H9 (cell line): ENCODE data around the gene MPZL1. TPM values are rescaled to one million over a fixed set of nuclear protein-coding genes. Genes with fewer than 3 reads are reported as not detected.

Experiments used
- DNase-seq: peaks from one replicate; pipeline ENCODE4 v3.0.0-alpha.2; 2017
- H2AFZ ChIP-seq: one replicate; pipeline ENCODE4 v1.6.1; 2013; ENCODE audit warnings: mild to moderate bottlenecking, low read length, control low read depth, moderate library complexity
- H2AK5ac ChIP-seq: 2 replicates; pipeline ENCODE4 v1.6.1; 2013; ENCODE audit warnings: low read length, control low read depth, mixed read lengths; ENCODE audit not compliant: insufficient read length
- H2BK120ac ChIP-seq: one replicate; pipeline ENCODE4 v1.6.1; 2013; ENCODE audit warnings: low read depth, mild to moderate bottlenecking, low read length, control low read depth, inconsistent platforms; ENCODE audit not compliant: poor library complexity, severe bottlenecking
- H2BK12ac ChIP-seq: 2 replicates; pipeline ENCODE4 v1.6.1; 2013; ENCODE audit warnings: low read length, control low read depth, mixed read lengths, low read depth; ENCODE audit not compliant: insufficient read length
- H2BK15ac ChIP-seq: 2 replicates; pipeline ENCODE4 v1.6.1; 2013; ENCODE audit warnings: low read depth, low read length, control low read depth
- H2BK20ac ChIP-seq: one replicate; pipeline ENCODE4 v1.6.1; 2013; ENCODE audit warnings: low read depth, mild to moderate bottlenecking, low read length, control low read depth, inconsistent platforms; ENCODE audit not compliant: poor library complexity, severe bottlenecking
- H2BK5ac ChIP-seq: 2 replicates; pipeline ENCODE4 v1.6.1; 2013; ENCODE audit warnings: low read length, control low read depth, mixed read lengths; ENCODE audit not compliant: insufficient read length
- H3K14ac ChIP-seq: 2 replicates; pipeline ENCODE4 v1.6.1; 2013; ENCODE audit warnings: low read length, control low read depth; ENCODE audit not compliant: insufficient read depth
- H3K18ac ChIP-seq: 2 replicates; pipeline ENCODE4 v1.6.1; 2013; ENCODE audit warnings: low read depth, mild to moderate bottlenecking, mixed read lengths, low read length, control low read depth; ENCODE audit not compliant: insufficient read length
- H3K23ac ChIP-seq: 2 replicates; pipeline ENCODE4 v1.6.1; 2013; ENCODE audit warnings: low read length, control low read depth, mixed read lengths, low read depth; ENCODE audit not compliant: insufficient read length
- H3K23me2 ChIP-seq: 2 replicates; pipeline ENCODE4 v1.6.1; 2013; ENCODE audit warnings: low read depth, mild to moderate bottlenecking, mixed read lengths, low read length, control low read depth; ENCODE audit not compliant: insufficient read length, poor library complexity, severe bottlenecking
- H3K27ac ChIP-seq: 2 replicates; pipeline ENCODE4 v1.5.1; 2013; ENCODE audit warnings: low read length, control low read depth, mixed read lengths, low read depth; ENCODE audit not compliant: insufficient read length
- H3K27me3 ChIP-seq: 2 replicates; pipeline ENCODE4 v1.6.1; 2013; ENCODE audit warnings: low read length, control low read depth, inconsistent platforms; ENCODE audit not compliant: insufficient read depth
- H3K4ac ChIP-seq: 2 replicates; pipeline ENCODE4 v1.6.1; 2013; ENCODE audit warnings: low read depth, mild to moderate bottlenecking, control low read depth, inconsistent platforms, low read length, moderate library complexity
- H3K4me1 ChIP-seq: 2 replicates; pipeline ENCODE4 v1.6.1; 2013; ENCODE audit warnings: low read length, control low read depth, inconsistent platforms; ENCODE audit not compliant: insufficient read depth
- H3K4me2 ChIP-seq: 2 replicates; pipeline ENCODE4 v1.6.1; 2013; ENCODE audit warnings: low read length, control low read depth, mixed read lengths; ENCODE audit not compliant: insufficient read length, insufficient read depth
- H3K56ac ChIP-seq: 2 replicates; pipeline ENCODE4 v1.6.1; 2013; ENCODE audit warnings: low read depth, mild to moderate bottlenecking, mixed read lengths, low read length, control low read depth; ENCODE audit not compliant: insufficient read length
- H3K79me1 ChIP-seq: 2 replicates; pipeline ENCODE4 v1.6.1; 2013; ENCODE audit warnings: low read depth, mild to moderate bottlenecking, moderate library complexity, low read length, control low read depth, inconsistent platforms; ENCODE audit not compliant: insufficient read depth, poor library complexity, severe bottlenecking
- H3K79me2 ChIP-seq: 2 replicates; pipeline ENCODE4 v1.6.1; 2013; ENCODE audit warnings: low read length, control low read depth, inconsistent platforms; ENCODE audit not compliant: insufficient read depth
- H3K9ac ChIP-seq: 2 replicates; pipeline ENCODE4 v1.6.1; 2013; ENCODE audit warnings: low read length, control low read depth, mixed read lengths; ENCODE audit not compliant: insufficient read length; ENCODE audit errors: extremely low read depth
- H3K9me3 ChIP-seq: one replicate; pipeline ENCODE4 v1.6.1; 2013; ENCODE audit warnings: low read depth, low read length, inconsistent platforms; ENCODE audit not compliant: control insufficient read depth
- H3T11ph ChIP-seq: one replicate; pipeline ENCODE4 v1.6.1; 2013; ENCODE audit warnings: mild to moderate bottlenecking, low read length, control low read depth, inconsistent platforms
- H4K20me1 ChIP-seq: one replicate; pipeline ENCODE4 v1.6.1; 2013; ENCODE audit not compliant: control insufficient read depth, insufficient read length, insufficient read depth
- H4K5ac ChIP-seq: 2 replicates; pipeline ENCODE4 v1.6.1; 2013; ENCODE audit warnings: low read depth, mild to moderate bottlenecking, mixed read lengths, low read length, control low read depth; ENCODE audit not compliant: insufficient read length
- H4K8ac ChIP-seq: replicated peaks from 2 replicates; pipeline ENCODE4 v1.6.1; 2013; ENCODE audit warnings: low read length, control low read depth, mixed read lengths, low read depth; ENCODE audit not compliant: insufficient read length
- H4K91ac ChIP-seq: 2 replicates; pipeline ENCODE4 v1.6.1; 2013; ENCODE audit warnings: low read depth, mild to moderate bottlenecking, moderate library complexity, mixed read lengths, low read length, control low read depth; ENCODE audit not compliant: insufficient read length
- H3K27ac Mint-ChIP-seq, 3 experiments: 2 replicates in 2 of 3; 3 replicates in 1 of 3; pipeline ENCODE4 v1.8.0; 2020 to 2021; ENCODE audit warnings: mixed read lengths in 3 of 3, mild to moderate bottlenecking in 1 of 3, moderate library complexity in 1 of 3
- H3K27me3 Mint-ChIP-seq: 2 replicates; pipeline ENCODE4 v1.8.0; 2021; ENCODE audit warnings: low read depth, mild to moderate bottlenecking, moderate library complexity, mixed read lengths
- H3K36me3 Mint-ChIP-seq, 3 experiments: 2 replicates in 2 of 3; 3 replicates in 1 of 3; pipeline ENCODE4 v1.8.0; 2020 to 2021; ENCODE audit warnings: low read depth in 3 of 3, mixed read lengths in 3 of 3; ENCODE audit not compliant: insufficient read depth in 1 of 3
- H3K4me1 Mint-ChIP-seq, 2 experiments: 2 replicates each; pipeline ENCODE4 v1.8.0; 2020; ENCODE audit warnings: mixed read lengths in 2 of 2
- H3K4me3 Mint-ChIP-seq, 2 experiments: 2 replicates in 1 of 2; 3 replicates in 1 of 2; pipeline ENCODE4 v1.8.0; 2020 to 2021; ENCODE audit warnings: mild to moderate bottlenecking in 2 of 2, mixed read lengths in 2 of 2, moderate library complexity in 1 of 2
- H3K9me3 Mint-ChIP-seq, 2 experiments: 2 replicates in 1 of 2; 3 replicates in 1 of 2; pipeline ENCODE4 v1.8.0; 2020; ENCODE audit warnings: mild to moderate bottlenecking in 2 of 2, mixed read lengths in 2 of 2, moderate library complexity in 1 of 2
- CTCF ChIP-seq: fragments of 200-600 bp; sonication (generic); conservative IDR thresholded peaks from 3 replicates; pipeline ENCODE4 v1.8.0; 2021; ENCODE audit warnings: antibody characterized with exemption, mild to moderate bottlenecking
- WGBS: extraction: QIAGEN DNeasy Blood & Tissue Kit; methylation state at CpG from one replicate; pipeline ENCODE4 v1.1.7; 2013; ENCODE audit warnings: missing lambda C conversion rate, low lambda C conversion rate, mixed read lengths; ENCODE audit not compliant: insufficient read length; ENCODE audit errors: extremely low coverage; 5-methylcytosine and 5-hydroxymethylcytosine counted together
- total RNA-seq: library from RNA; stranded (reverse); gene quantifications from 2 replicates; pipeline ENCODE4 v1.2.1, GENCODE V29; 2021

Gene MPZL1
- total RNA-seq, 1 experiment from 2014 or later, result 60.7 TPM

DNA sequence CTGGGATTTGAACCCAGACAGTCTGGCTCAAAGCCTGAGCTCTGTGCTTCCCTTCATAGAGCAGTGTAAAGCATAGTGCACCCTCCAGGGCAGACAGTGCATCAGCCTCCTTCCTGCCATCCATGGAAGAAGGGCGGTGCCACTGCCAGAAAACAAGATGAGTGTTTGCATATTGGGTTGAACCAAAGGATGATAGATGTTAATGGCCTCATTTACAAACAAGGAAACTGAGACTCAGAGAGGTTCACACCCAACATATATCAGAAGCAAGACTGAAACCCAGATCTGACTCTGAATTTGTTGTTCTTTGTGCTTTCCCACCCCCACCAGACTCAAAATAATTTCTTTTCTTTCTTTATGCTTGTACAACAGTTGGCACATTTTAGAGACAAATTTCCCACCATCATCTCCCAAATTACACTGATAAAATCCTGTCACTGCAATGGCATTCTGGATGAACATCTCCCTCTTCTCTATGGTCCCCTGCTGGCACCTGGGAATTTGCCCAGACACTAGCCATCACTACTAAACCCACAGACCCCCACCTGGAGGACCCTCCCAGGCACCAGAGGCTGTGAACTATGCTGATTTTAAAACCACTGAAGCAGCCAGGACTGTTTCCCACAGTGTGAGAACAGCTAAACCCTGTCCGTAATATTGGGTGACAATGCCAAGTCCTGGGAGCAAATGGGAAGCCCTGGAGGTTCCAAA is 45.4 kb upstream of the MPZL1 start:
- Histone ChIP-seq H4K20me1 (no peaks in the 10 kb centered on the region), H3K9ac (no peak overlapping the region), H3T11ph (no peak overlapping the region), H3K4ac (no peak overlapping the region), H3K79me2 (no peaks in the 10 kb centered on the region), H3K4me1 (no peaks in the 10 kb centered on the region), H3K18ac (no peak overlapping the region), H3K27me3 (no peaks in the 10 kb centered on the region), H3K27ac (no peak overlapping the region), H3K79me1 (no peaks in the 10 kb centered on the region), H3K56ac (no peak overlapping the region), H2BK5ac (no peak overlapping the region), H2AFZ (no peak overlapping the region), H3K14ac (no peak overlapping the region; the same call in 1 of the 2 replicates), H2AK5ac (no peak overlapping the region), H3K9me3 (no peaks in the 10 kb centered on the region), H4K91ac (no peak overlapping the region), H3K23me2 (no peaks in the 10 kb centered on the region), H4K5ac (no peak overlapping the region), H2BK20ac (no peak overlapping the region), H2BK12ac (no peak overlapping the region), H2BK15ac (no peak overlapping the region), H4K8ac (no peak overlapping the region), H3K4me2 (no peak overlapping the region), H3K23ac (no peak overlapping the region), H2BK120ac (no peak overlapping the region)
- no peaks in the 10 kb centered on the region for H3K9me3 Mint-ChIP-seq
- H3K36me3 Mint-ChIP-seq, result no peaks in the 10 kb centered on the region
- H3K27me3 Mint-ChIP-seq, result no peaks in the 10 kb centered on the region; the same call in none of the 2 replicates
- no peak for DNase-seq
- WGBS, result no CpG with 5 or more reads among the region's 2 CpGs
- no peak overlapping the region for H3K27ac Mint-ChIP-seq
- no peak for TF ChIP-seq CTCF
- H3K4me1 Mint-ChIP-seq, result peaks cover 8 to 11% of the 10 kb centered on the region in 2 experiments; a peak in 1 of 4 replicates
- H3K4me3 Mint-ChIP-seq, result no peak overlapping the region
